OCI-LY1 (cell line): Measurements from ENCODE around the gene NIPA2.

Experiments
- CTCF ChIP-seq: fragments of 200-600 bp; sonication (generic), shearing (Covaris generic); IDR thresholded peaks from 2 replicates; pipeline ENCODE4 v1.5.1; 2017; ENCODE audit warnings: mild to moderate bottlenecking, antibody characterized with exemption, low read length, moderate library complexity, mixed read lengths
- EZH2 ChIP-seq: fragments of 200-600 bp; sonication (generic), shearing (Covaris generic); IDR thresholded peaks from 2 replicates; pipeline ENCODE4 v1.8.0; 2017; ENCODE audit warnings: borderline replicate concordance, mixed run types, mild to moderate bottlenecking, antibody characterized with exemption, low read length, moderate library complexity, mixed read lengths

- no peak for TF ChIP-seq CTCF
- no peak for TF ChIP-seq EZH2
Measured at GRCh38 chr15:22815766-22816165, 22.7 kb upstream of the NIPA2 start.
